ENCODE measurements around the gene B3GNT7. TPM values are rescaled to one million over a fixed set of nuclear protein-coding genes. Genes with fewer than 3 reads are reported as not detected.

Gene B3GNT7
- total RNA-seq, 1 experiment from 2014 or later: 6.1 TPM

DNA sequence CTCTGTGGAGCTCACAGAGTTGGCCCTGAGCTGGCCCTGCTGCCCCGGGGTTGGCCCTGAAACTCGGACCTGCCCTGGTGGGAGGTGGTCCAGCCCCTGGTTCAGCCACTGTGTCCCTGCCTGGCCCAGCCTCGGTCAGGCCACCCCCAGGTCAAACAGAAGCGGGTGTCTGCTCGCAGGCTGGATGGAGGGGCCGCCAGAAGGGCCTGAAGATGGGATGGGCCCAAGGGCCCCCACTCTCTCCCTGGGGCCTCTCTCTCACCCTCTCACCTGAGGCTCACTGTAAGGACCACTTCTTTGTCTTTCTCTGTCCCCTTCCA lies 25.1 kb upstream of the B3GNT7 start (continued):
- no peak for TF ChIP-seq SP1 (IDR thresholded peaks at IDR 0.05; ENCODE audit: low read depth)
- no peak for TF ChIP-seq ELF1 (IDR thresholded peaks at IDR 0.05; ENCODE audit: borderline replicate concordance, low read depth)
- no peak for TF ChIP-seq FOSL1 (IDR thresholded peaks at IDR 0.05; ENCODE audit: low read depth)
- no peak for TF ChIP-seq EZH2 (IDR thresholded peaks at IDR 0.05)
- TF ChIP-seq POLR2AphosphoS5 (IDR thresholded peaks at IDR 0.05; ENCODE audit: low read depth, low read length): no peak
- no peak for TF ChIP-seq ZNF274 (IDR thresholded peaks at IDR 0.05; ENCODE audit: low read depth, low read length)
- TF ChIP-seq YY1 (IDR thresholded peaks at IDR 0.05; ENCODE audit: extremely low read depth, insufficient replicate concordance, low read depth, low read length): no peak
- no peak for TF ChIP-seq TCF7L2 (IDR thresholded peaks at IDR 0.05; ENCODE audit: borderline replicate concordance, extremely low read depth, insufficient read depth, insufficient read length)

DNA sequence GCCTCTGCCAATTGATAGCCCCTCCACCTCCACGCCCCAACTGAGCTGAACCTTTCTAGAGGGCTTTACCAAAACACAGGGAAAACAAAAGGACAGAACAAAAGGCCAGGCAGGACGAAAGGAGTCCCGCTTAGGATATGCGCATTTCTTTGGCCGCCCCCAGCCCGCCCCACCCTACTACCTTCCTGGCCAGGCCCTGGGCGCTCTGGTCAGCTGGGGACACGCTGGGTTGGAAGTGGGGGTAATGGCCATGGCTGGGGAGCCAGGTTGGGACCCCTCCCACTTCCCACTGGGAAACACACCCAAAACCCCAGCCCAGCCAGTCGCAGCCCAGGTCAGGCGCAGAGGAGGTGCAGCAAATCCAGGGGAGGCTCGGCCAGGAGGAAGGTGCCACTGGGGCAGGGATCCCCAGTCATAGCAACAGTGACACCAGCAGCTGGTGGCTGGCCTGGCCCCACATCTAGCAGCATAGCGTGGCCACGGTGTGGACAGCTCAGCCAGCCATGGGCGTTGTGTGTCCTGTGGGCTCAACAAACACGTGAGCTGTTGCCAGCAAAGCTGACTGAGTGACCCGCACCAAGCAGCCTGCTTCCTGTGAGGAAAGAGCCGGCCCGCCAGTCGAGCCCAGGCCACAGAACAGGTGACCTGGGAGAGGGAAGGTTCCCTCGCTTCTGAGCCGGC lies 24.6 kb upstream of the B3GNT7 start:
- TF ChIP-seq EZH2 (IDR thresholded peaks at IDR 0.05): no peak
- no peak for TF ChIP-seq JUND (IDR thresholded peaks at IDR 0.05)
- no peak for TF ChIP-seq SP1 (IDR thresholded peaks at IDR 0.05; ENCODE audit: low read depth)
- TF ChIP-seq POLR2A (IDR thresholded peaks at IDR 0.05; ENCODE audit: borderline replicate concordance, extremely low read depth, insufficient read depth, insufficient read length): no peak
- no peak for TF ChIP-seq CEBPB (IDR thresholded peaks at IDR 0.05; ENCODE audit: low read depth)
- TF ChIP-seq, protein P1, sequence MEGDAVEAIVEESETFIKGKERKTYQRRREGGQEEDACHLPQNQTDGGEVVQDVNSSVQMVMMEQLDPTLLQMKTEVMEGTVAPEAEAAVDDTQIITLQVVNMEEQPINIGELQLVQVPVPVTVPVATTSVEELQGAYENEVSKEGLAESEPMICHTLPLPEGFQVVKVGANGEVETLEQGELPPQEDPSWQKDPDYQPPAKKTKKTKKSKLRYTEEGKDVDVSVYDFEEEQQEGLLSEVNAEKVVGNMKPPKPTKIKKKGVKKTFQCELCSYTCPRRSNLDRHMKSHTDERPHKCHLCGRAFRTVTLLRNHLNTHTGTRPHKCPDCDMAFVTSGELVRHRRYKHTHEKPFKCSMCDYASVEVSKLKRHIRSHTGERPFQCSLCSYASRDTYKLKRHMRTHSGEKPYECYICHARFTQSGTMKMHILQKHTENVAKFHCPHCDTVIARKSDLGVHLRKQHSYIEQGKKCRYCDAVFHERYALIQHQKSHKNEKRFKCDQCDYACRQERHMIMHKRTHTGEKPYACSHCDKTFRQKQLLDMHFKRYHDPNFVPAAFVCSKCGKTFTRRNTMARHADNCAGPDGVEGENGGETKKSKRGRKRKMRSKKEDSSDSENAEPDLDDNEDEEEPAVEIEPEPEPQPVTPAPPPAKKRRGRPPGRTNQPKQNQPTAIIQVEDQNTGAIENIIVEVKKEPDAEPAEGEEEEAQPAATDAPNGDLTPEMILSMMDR (IDR thresholded peaks at IDR 0.05 in 2 of 3, conservative IDR thresholded peaks at IDR 0.05 in 1 of 3; ENCODE audit: borderline replicate concordance in 1 of 3, insufficient read depth in 1 of 3, low read depth in 2 of 3, low read length in 2 of 3): no peak
- TF ChIP-seq FOSL1 (IDR thresholded peaks at IDR 0.05; ENCODE audit: low read depth): no peak
- no peak for TF ChIP-seq ELF1 (IDR thresholded peaks at IDR 0.05; ENCODE audit: borderline replicate concordance, low read depth)
- no peak for TF ChIP-seq ZNF274 (IDR thresholded peaks at IDR 0.05; ENCODE audit: low read depth, low read length)
- Histone ChIP-seq H3K4me2 (ENCODE audit: low read length) (no peak overlapping the region), H3K27ac (ENCODE audit: low read depth, low read length) (no peak overlapping the region), H3K27me3 (ENCODE audit: insufficient read depth, low read length) (no peaks in the 10 kb centered on the region), H3K36me3 (ENCODE audit: control insufficient read depth in 1 of 2, insufficient read depth in 2 of 2, low read length in 2 of 2) (no peaks in the 10 kb centered on the region), H3K9ac (ENCODE audit: low read length) (no peak overlapping the region), H3K9me2 (ENCODE audit: insufficient read depth) (no peaks in the 10 kb centered on the region), H3K9me3 (ENCODE audit: control insufficient read depth in 1 of 2, insufficient read depth in 1 of 2, low read depth in 1 of 2, low read length in 2 of 2) (no peaks in the 10 kb centered on the region), H2AFZ (ENCODE audit: low read depth, low read length, poor library complexity, severe bottlenecking) (no peak overlapping the region), H3K4me1 (ENCODE audit: control insufficient read depth in 1 of 2, insufficient read depth in 2 of 2, low read length in 2 of 2) (peaks cover 0 to 5% of the 10 kb centered on the region in 2 experiments; a peak in 1 of 4 replicates), H4K20me1 (ENCODE audit: insufficient read depth) (no peaks in the 10 kb centered on the region), H3K4me3 (replicated peaks in 1 of 2; ENCODE audit: low read depth in 1 of 2, low read length in 2 of 2) (no peak overlapping the region), H3K79me2 (ENCODE audit: insufficient read depth, low read length) (no peaks in the 10 kb centered on the region)
- intact Hi-C loops (cut with micrococcal nuclease): no loop called here
- DNase-seq (ENCODE audit: low read depth, low spot score): no peak
- ChIA-PET POLR2A (no interaction called here), RAD21 (ENCODE audit: low non-redundant PET in 1 of 2, low total read pairs in 2 of 2, uncharacterized antibody in 2 of 2, unreplicated experiment in 2 of 2) (no interaction called here), CTCF (no interaction called here)
- BruUV-seq (replicated peaks): no TSS peak
- no peak for ATAC-seq
